PC-9 (cell line): ENCODE measurements around the gene UFC1.

Source experiments
- EZH2 ChIP-seq: fragments of 200-600 bp; sonication (generic); IDR thresholded peaks from 2 replicates; pipeline ENCODE4 v1.8.0; 2017; ENCODE audit warnings: antibody characterized with exemption, low read depth
- TF ChIP-seq, protein P1 (sequence below): fragments of 200-600 bp; sonication (generic); conservative IDR thresholded peaks from 2 replicates; pipeline ENCODE4 v1.6.1; 2017; ENCODE audit warnings: mixed run types, antibody characterized with exemption, mild to moderate bottlenecking, moderate library complexity

DNA sequence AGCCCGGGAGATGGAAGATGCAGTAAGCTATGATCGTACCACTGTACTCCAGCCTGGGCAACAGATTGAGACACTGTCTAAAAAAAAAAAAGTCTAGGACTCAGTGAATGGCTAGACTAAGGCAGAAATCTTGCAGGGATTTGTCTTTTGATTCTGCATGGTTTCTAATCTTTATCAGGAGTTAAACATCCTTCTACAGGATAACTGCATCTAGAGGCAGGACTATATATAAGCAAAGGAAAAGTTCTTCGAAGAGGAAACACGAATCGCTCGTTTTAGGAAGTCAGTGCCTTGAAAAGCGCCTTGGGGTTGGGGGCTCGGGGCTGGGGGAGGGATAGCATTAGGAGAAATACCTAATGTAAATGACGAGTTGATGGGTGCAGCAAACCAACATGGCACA lies 602 bp upstream of the UFC1 start:
- TF ChIP-seq, protein P1, sequence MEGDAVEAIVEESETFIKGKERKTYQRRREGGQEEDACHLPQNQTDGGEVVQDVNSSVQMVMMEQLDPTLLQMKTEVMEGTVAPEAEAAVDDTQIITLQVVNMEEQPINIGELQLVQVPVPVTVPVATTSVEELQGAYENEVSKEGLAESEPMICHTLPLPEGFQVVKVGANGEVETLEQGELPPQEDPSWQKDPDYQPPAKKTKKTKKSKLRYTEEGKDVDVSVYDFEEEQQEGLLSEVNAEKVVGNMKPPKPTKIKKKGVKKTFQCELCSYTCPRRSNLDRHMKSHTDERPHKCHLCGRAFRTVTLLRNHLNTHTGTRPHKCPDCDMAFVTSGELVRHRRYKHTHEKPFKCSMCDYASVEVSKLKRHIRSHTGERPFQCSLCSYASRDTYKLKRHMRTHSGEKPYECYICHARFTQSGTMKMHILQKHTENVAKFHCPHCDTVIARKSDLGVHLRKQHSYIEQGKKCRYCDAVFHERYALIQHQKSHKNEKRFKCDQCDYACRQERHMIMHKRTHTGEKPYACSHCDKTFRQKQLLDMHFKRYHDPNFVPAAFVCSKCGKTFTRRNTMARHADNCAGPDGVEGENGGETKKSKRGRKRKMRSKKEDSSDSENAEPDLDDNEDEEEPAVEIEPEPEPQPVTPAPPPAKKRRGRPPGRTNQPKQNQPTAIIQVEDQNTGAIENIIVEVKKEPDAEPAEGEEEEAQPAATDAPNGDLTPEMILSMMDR, result no peak
- TF ChIP-seq EZH2, result no peak
